HG02970 (cell line): Measurements from ENCODE around the gene RPUSD2.

Experiments used
- ATAC-seq: cut with Tn5 transposase; IDR thresholded peaks from one replicate; pipeline ENCODE4 v1.9.1; 2021; ENCODE audit warnings: mild to moderate bottlenecking, moderate library complexity, moderate number of reproducible peaks; ENCODE audit not compliant: unreplicated experiment, low FRiP score

RPUSD2 gene

DNA sequence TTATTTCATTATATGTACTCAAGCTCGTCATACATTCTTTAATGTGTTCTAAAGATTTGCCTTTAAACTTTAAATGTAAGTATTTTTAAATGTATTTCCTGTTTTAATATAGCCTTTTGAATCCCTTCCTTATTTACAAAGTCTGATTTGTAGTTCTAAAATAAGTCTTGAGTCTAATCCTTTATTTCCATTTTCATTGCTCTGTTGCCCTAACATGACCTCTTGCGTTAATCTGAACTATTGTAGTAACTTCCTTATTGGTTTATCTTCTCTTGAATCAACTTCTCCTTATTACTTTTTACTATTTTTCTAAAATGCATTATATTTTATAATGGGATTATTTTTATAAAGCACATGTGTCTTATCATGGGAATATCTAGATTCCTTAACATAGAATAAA lies 48.9 kb downstream of the RPUSD2 start:
- ATAC-seq: no peak

DNA sequence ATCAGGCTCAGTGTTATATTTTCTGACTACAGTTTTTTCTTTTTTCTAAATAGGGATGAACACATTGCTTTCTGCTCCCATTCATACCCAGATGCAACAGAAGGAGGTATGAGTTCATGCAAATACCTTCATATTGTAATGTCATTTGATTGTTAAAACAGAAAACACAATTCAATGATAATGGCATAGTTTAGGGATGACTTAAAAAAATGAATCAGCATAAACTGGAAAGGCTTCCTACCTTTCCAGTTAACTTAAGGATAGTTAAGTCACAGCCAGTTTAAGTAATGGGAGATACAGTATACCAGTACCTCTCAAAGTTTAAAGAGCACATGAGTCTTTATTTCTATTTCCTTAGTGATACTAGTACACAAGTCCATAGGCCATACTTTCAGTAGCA lies 49.8 kb downstream of the RPUSD2 start:
- no peak for ATAC-seq

DNA sequence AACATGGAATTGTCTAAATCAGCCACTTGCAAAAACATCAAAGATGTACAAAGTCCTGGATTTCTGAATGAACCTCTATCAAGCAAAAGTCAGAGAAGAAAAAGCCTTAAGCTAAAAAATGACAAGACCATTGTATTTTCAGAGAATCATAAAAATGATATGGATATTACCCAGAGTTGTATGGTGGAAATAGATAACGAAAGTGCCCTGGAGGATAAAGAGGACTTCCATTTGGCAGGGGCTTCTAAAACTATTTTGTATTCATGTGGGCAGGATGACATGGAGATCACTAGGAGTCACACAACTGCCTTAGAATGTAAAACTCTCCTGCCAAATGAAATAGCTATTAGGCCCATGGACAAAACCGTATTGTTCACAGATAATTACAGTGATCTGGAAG lies 54.3 kb downstream of the RPUSD2 start:
- ATAC-seq: no peak
